Activated CD4-positive, alpha-beta T cell treated with anti-CD3 and anti-CD28 coated beads, Interleukin-2, amount 50 U/mL, for 24 hours (primary cell): Measurements from ENCODE around the gene SRCIN1.
"Not testable (repeated sequence)": the region's sequence is repeated elsewhere in the genome, so short reads cannot be mapped to it uniquely, and the experiment has no call there.

Source experiments
- DNase-seq, 2 donors: peaks; one replicate each; pipeline ENCODE4 v3.0.0-alpha.2; 2020; ENCODE audit warnings: low read depth in 1 of 2, low spot score in 1 of 2

Gene SRCIN1

GRCh38 chr17:38545531-38546225 is 60.1 kb downstream of the SRCIN1 start:
- DNase-seq = no peak

DNA sequence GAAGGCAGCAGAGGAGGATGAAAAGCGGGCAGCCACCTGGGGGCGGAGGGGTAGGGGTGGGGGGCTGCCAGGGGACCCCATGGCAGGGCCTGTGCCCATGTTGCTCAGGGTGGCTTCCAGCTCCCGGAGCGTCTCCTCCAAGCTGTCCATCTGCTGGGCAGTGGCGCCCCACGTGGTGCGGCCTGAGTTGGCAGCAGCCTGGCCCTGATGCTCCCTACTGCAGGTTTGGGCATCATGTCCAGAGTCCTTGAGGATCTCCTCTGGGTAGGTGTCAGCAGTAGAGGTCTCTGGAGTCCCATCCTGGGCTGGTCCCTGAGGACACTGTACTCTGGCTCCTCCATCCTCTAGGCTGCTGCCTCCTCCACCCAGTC is 60.9 kb downstream of the SRCIN1 start:
- no peak for DNase-seq

- no peak for DNase-seq
Measured at GRCh38 chr17:38544175-38544838, 61.4 kb downstream of the SRCIN1 start.

- no peak for DNase-seq
Measured at GRCh38 chr17:38543403-38544174, 62.2 kb downstream of the SRCIN1 start.

DNA sequence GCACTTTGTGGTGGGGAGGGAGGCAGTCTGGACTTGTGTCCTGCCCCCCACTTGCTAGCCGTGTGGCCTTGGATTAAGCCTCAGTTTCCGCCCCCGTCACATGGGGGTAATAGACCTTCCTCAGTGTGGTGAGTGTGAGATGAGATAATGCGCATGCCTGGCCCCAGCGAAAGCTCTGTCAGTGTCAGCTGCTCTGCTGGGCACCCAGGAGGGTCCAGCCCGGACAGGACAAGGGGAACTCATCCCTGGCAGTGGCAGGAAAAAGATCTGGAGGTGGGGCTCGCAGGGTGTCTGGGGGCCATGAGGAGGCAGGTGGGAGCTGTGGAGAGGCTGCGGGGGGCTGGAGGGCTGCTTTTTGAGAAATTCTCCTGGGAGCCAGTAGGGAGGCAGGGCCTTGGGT is 63.5 kb downstream of the SRCIN1 start:
- no peak for DNase-seq

DNA sequence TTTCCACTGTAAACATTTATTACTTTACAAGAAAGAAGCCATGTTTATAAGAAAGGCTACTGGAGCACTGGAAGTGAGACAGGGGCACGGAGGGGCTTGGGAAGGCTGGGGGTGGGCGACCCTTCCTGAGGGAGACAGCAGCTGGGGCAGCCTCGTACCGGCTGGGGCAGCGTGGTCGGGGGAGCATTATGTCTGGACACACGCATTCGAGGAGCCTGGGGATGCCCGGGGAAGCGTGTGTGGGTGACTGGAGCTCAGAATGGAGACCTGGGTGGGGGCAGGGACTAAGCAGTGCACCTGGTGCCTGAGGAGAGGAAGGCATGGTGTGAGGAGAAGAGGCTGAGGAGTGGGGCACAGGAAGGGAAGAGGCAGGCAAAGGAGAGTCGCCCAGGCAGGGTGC is 64.5 kb downstream of the SRCIN1 start:
- no peak for DNase-seq

DNA sequence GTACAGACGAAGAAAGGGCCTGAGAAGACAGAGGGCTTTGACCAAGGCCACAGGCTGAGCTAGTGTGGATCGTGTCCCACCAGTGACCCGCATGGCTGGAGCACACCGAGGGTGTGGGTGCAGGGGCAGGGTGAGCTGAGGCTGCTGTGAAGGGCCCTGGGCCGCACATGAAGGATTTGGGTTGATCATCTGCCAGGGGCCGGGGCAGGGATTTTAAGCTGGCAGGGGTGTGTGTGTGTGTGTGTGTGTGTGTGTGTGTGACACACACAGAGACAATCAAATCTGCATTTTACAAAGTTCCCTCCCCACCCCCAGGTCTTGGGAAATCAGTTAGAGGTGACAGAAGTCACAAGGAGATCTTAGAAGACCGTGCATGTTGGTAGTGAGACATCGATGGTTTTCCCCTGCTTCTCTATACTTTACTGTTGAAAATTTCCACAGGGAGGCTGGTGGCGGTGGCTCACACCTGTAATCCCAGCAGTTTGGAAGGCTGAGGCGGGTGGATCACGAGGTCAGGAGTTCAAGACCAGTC is 65.2 kb downstream of the SRCIN1 start:
- no peak for DNase-seq

GRCh38 chr17:38539386-38539785 is 66.4 kb downstream of the SRCIN1 start:
- DNase-seq = no peak

- no peak for DNase-seq
Measured at GRCh38 chr17:38538906-38539305, 66.8 kb downstream of the SRCIN1 start.

- DNase-seq = no peak
Measured at GRCh38 chr17:38536661-38537060, 69.1 kb downstream of the SRCIN1 start.

DNA sequence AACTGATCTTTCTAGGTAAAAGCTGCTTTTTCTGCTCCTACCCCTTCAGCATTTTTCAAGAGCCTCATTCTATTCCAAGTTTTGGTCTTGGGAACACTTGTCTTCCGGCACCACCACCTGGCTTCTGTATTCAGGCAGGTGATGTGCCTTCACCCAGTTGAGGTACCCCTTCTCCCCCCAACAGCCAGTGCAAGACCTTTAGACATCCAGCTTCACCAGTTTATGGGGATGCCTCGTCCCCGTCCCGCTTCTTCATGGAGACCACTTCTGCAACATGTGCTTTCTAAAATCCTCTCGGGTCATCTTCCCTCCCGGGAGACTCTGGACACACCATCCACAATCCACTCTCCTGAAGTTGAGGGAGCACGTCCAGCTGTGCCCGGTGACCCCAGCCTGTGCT is 69.9 kb downstream of the SRCIN1 start:
- no peak for DNase-seq

DNA sequence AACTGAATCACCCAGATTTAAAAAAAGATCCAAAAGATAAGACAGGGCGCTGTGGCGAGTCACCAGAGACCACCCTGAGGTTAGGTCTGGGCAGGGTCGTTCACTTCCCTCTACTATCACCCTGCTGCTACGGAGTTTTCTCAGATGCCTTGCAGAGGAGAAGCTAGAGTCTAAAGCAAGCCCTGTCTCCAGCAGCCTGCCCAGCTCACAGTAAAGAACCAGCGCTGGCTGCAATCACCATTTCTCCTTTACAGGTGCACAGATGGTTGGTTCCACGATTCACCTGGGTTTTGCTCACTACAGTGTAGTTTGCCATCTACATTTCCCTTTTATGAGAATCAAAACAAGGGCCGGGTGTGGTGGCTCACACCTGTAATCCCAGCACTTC is 71.3 kb downstream of the SRCIN1 start:
- no peak for DNase-seq

GRCh38 chr17:38533866-38534497 is 71.8 kb downstream of the SRCIN1 start:
- DNase-seq = no peak

GRCh38 chr17:38533241-38533640 is 72.5 kb downstream of the SRCIN1 start:
- DNase-seq = no peak

DNA sequence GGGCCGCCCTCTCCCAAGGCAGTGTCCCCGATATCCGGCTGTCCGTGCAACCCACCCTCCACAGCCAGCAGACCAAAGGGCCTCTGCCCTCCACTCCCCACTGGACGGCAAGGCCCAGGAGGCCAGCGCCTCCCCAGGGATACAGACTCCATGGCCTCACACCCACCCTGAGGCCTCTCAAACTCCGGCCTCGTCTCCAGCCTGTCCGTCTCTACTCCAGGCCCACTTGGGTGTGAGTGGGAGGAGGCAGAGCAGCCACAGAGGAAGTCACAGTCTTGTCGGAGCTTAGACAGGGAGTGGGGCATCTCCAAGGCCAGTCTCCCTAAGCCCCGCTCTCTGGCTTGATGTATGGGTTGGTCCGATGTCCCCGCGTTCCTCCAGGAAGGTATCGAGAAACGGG is 73.3 kb downstream of the SRCIN1 start:
- DNase-seq = no peak

DNA sequence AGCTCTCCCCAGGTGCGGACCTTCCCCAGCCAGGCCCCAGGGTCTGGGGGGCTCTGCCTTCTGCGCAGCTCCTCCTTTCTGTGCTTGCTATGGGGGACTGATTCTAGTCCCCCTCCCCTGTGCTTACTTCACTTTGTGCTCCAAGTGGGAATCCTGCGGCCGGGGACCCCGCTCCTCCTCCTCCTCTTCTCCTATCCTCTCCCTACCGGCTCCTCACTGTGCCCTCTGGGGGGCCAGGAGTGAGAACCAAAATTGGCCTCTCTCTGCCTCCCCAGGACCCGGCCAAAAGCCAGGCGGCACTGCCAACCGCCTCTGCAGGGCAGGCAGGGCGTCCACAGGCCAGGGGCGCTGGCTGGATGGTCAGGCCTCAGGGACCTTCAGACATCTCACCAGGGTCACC is 74.0 kb downstream of the SRCIN1 start:
- DNase-seq = not testable (repeated sequence)

- DNase-seq = not testable (repeated sequence)
Measured at GRCh38 chr17:38530856-38531255, 74.9 kb downstream of the SRCIN1 start.

- not testable (repeated sequence) for DNase-seq
Measured at GRCh38 chr17:38528141-38528540, 77.6 kb downstream of the SRCIN1 start.

DNA sequence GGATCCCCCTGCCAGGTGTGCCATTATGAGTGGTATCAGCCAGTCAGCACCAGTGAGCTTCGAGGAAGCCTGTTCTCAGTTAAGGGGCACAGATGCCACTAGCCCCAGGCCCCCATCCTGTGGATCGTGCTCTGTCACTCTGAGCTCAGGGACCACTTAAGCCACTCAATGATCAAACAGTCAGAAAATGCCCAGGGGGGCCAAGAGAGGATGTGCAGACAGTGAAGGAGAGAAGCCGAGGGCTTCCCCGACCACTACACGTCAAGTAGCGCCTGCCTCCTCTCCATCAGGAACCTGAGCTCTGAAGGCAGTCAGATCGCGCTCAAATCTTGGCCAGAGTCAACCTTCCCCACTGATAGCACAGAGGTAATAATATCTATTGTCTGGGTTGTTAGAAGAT is 79.2 kb downstream of the SRCIN1 start:
- not testable (repeated sequence) for DNase-seq

DNA sequence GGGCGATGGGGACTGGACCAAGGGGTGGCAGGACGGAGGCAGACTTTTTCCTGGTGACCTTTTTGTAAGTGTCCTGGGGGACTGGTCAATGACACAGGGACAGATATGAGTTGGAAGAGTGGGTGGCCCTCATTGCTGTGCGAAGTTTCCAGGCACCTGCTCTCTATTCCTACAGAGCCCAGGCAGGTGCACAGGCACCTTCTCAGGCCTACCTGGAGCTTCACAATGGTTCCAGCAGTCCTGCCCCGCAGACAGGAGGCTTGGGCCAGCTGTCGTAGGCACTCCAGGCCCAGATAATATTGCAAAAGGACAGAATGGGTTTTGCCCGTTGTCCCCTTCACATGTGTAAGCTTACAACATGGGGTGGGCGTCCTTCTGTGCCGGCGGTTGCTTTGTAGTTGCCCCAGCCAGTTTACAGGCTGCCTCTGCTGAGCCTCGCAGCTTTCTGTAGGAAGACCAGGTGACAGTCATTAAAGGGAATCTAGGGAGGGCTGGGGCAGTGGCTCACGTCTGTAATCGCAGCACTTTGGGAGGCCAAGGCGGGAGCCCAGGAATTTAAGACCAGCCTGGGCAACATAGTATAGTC is 93.2 kb downstream of the SRCIN1 start:
- no peak for DNase-seq
